ENCODE measurements around the gene OR2G3.
A peak's percentile ranks its signal among the peaks of the same experiment; 100 is the strongest.

The OR2G3 gene

DNA sequence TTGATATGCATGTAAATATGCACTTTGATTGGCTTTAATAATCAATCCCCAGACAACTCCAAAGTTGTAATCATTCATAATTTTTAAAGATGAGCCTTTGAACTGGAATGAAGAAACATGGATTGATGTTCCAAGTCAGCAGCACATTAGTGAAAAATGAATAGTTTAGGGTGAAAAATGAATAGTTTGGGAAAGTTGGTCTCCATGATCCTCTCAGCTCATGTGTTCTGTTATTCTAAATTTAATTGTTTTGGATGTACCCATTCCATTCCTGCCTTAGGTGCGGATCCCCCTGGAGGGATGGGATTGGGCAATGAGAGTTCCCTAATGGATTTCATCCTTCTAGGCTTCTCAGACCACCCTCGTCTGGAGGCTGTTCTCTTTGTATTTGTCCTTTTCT is at the start of gene OR2G3:
OR2G3 (plus strand) TSS at position 301 of the 400 bp plus-strand sequence; CDS start at position 301, 0 bp downstream.
- Mint-ChIP-seq H3K27me3 (no peaks in the 10 kb centered on the region), H3K4me3 (no peak within 1 kb of the TSS), H3K9me3 (peaks cover 19% of the 10 kb centered on the region), H3K36me3 (ENCODE audit: low read depth) (no peaks in the 10 kb centered on the region), H3K27ac (no peak within 1 kb of the TSS), H3K4me1 (ENCODE audit: low read depth) (no peaks in the 10 kb centered on the region)
- intact Hi-C loops (cut with micrococcal nuclease), result no loop called here

- Mint-ChIP-seq H3K9me3 (no peaks in the 10 kb centered on the region), H3K4me1 (ENCODE audit: low read depth) (no peaks in the 10 kb centered on the region), H3K27me3 (no peaks in the 10 kb centered on the region), H3K36me3 (ENCODE audit: low read depth) (no peaks in the 10 kb centered on the region), H3K27ac (no peak overlapping the region), H3K4me3 (no peak overlapping the region)
- intact Hi-C loops (cut with micrococcal nuclease), result no loop called here
These were observed 47.3 kb upstream of the OR2G3 start for GRCh38 chr1:247557926-247558674.

DNA sequence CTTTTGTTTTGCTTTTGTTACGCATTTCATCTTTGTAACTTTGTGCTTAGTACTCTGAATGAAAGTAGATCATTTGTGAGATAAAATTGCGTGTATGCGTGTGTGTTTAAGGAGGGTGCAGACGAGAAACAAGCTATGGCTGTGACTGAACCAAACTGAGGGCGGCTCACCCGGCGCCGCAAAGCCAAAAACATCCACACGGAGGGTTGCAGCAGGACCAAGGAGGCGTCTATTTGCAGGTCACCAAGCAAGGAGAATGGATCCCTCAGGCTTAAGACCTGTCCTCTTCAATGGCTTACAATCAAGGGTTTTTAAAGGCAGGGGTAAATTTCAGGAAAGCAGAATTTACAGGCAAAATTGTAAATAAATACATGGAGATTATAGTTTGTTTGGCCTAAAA is 43.7 kb upstream of the OR2G3 start:
- Mint-ChIP-seq H3K27me3 (no peaks in the 10 kb centered on the region), H3K4me3 (no peak overlapping the region), H3K36me3 (ENCODE audit: low read depth) (no peaks in the 10 kb centered on the region), H3K4me1 (ENCODE audit: low read depth) (no peaks in the 10 kb centered on the region), H3K9me3 (no peaks in the 10 kb centered on the region), H3K27ac (no peak overlapping the region)
- intact Hi-C loops (cut with micrococcal nuclease), result no loop called here

GRCh38 chr1:247562198-247562597 is 43.2 kb upstream of the OR2G3 start:
- no peaks in the 10 kb centered on the region for H3K9me3 Mint-ChIP-seq
- no peak overlapping the region for H3K4me3 Mint-ChIP-seq
- intact Hi-C loops (cut with micrococcal nuclease), result no loop called here
- no peaks in the 10 kb centered on the region for H3K36me3 Mint-ChIP-seq (ENCODE audit: low read depth)
- no peak overlapping the region for H3K27ac Mint-ChIP-seq
- no peaks in the 10 kb centered on the region for H3K27me3 Mint-ChIP-seq
- no peaks in the 10 kb centered on the region for H3K4me1 Mint-ChIP-seq (ENCODE audit: low read depth)

DNA sequence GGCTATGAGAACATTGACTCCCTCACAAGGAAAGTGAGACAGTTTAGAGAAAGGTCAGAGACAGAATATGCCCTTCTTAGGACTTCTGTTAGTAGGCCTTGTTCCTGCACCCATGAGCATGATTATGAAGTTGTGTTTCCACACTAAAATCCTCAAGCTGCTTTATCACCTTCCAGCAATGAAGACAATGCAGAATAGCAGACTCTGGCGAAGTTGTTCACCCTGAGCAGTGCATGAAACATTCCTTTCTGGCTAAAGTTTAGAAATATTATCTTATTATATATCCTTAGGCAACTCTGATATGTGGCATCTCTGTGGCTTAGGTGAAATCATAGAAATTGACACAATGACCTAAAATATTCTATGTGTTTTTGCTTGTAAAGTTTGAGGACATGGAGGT is 31.1 kb upstream of the OR2G3 start:
- H3K36me3 Mint-ChIP-seq (ENCODE audit: low read depth), result no peaks in the 10 kb centered on the region
- H3K4me3 Mint-ChIP-seq, result no peak overlapping the region
- intact Hi-C loops (cut with micrococcal nuclease), result loop anchor here (5.0 kb wide), 1 partner anchor 202 kb away; no protein-coding TSS in a partner anchor
- peaks cover 13% of the 10 kb centered on the region for H3K9me3 Mint-ChIP-seq
- no peak overlapping the region for H3K27ac Mint-ChIP-seq
- H3K27me3 Mint-ChIP-seq, result no peaks in the 10 kb centered on the region
- no peaks in the 10 kb centered on the region for H3K4me1 Mint-ChIP-seq (ENCODE audit: low read depth)

- Mint-ChIP-seq H3K4me1 (ENCODE audit: low read depth) (no peaks in the 10 kb centered on the region), H3K9me3 (peaks cover 13% of the 10 kb centered on the region), H3K27ac (no peak overlapping the region), H3K27me3 (no peaks in the 10 kb centered on the region), H3K36me3 (ENCODE audit: low read depth) (no peaks in the 10 kb centered on the region), H3K4me3 (no peak overlapping the region)
- intact Hi-C loops (cut with micrococcal nuclease), result loop anchor here (5.0 kb wide), 1 partner anchor 202 kb away; no protein-coding TSS in a partner anchor
These were observed 30.7 kb upstream of the OR2G3 start for GRCh38 chr1:247574664-247575063.

- H3K4me1 Mint-ChIP-seq (ENCODE audit: low read depth), result no peaks in the 10 kb centered on the region
- H3K27me3 Mint-ChIP-seq, result no peaks in the 10 kb centered on the region
- no peaks in the 10 kb centered on the region for H3K9me3 Mint-ChIP-seq
- no peak overlapping the region for H3K27ac Mint-ChIP-seq
- intact Hi-C loops (cut with micrococcal nuclease), result no loop called here
- no peak overlapping the region for H3K4me3 Mint-ChIP-seq
- H3K36me3 Mint-ChIP-seq (ENCODE audit: low read depth), result no peaks in the 10 kb centered on the region
These were observed 28.9 kb upstream of the OR2G3 start for GRCh38 chr1:247576514-247576913.

- Mint-ChIP-seq H3K4me1 (ENCODE audit: low read depth) (no peaks in the 10 kb centered on the region), H3K36me3 (ENCODE audit: low read depth) (no peaks in the 10 kb centered on the region), H3K4me3 (no peak overlapping the region), H3K27ac (no peak overlapping the region), H3K9me3 (no peaks in the 10 kb centered on the region), H3K27me3 (no peaks in the 10 kb centered on the region)
- intact Hi-C loops (cut with micrococcal nuclease), result no loop called here
These were observed 26.4 kb upstream of the OR2G3 start for GRCh38 chr1:247578946-247579460.

DNA sequence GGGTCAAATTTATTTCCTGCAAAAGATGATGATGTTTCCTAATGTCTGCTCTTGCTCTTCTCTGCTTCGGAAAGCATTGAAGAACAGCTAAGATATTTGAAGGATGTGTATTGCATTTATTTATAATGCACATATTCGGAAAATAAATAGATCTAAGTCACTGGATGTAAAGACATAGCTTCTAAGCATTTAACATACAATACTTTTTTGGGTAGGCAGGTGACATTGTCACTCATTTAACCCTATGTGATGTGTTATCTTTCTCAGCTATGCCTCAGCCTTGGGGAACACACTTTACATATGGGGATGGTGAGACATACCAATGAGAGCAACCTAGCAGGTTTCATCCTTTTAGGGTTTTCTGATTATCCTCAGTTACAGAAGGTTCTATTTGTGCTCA is 17.3 kb upstream of the OR2G3 start, which contains the start of gene OR2G2:
OR2G2 (plus strand) TSS at position 301 of the 400 bp plus-strand sequence; CDS start at position 301, 0 bp downstream.
- Mint-ChIP-seq H3K27me3 (no peaks in the 10 kb centered on the region), H3K4me3 (no peak within 1 kb of the TSS), H3K27ac (no peak within 1 kb of the TSS), H3K9me3 (no peaks in the 10 kb centered on the region), H3K36me3 (ENCODE audit: low read depth) (no peaks in the 10 kb centered on the region), H3K4me1 (ENCODE audit: low read depth) (no peaks in the 10 kb centered on the region)
- intact Hi-C loops (cut with micrococcal nuclease), result no loop called here

GRCh38 chr1:247613405-247613804 is 8.0 kb downstream of the OR2G3 start:
- H3K4me3 Mint-ChIP-seq, result no peak overlapping the region
- peaks cover 16% of the 10 kb centered on the region for H3K9me3 Mint-ChIP-seq
- intact Hi-C loops (cut with micrococcal nuclease), result no loop called here
- H3K36me3 Mint-ChIP-seq (ENCODE audit: low read depth), result no peaks in the 10 kb centered on the region
- H3K27me3 Mint-ChIP-seq, result no peaks in the 10 kb centered on the region
- no peaks in the 10 kb centered on the region for H3K4me1 Mint-ChIP-seq (ENCODE audit: low read depth)
- H3K27ac Mint-ChIP-seq, result no peak overlapping the region

DNA sequence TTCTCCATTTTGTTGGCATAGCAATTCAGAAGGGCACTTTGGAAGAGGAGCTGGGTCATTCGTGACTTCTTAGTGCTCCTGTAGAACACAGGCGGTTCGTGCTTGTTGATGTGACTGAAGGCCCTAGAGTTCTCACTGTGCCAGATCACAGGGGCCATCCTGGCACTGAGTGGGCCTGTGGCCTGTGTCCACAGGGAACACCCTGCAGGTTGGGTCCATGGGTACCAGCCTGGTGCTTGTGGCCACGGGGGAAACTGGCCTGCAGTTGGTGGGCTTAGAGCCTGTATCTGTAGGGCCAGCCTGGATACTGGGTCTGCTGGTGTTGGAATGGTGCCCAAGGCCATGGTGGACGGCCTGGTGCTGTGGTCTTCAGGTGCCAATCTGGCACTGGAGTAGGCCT is 9.2 kb downstream of the OR2G3 start:
- H3K4me1 Mint-ChIP-seq (ENCODE audit: low read depth), result no peaks in the 10 kb centered on the region
- H3K36me3 Mint-ChIP-seq (ENCODE audit: low read depth), result no peaks in the 10 kb centered on the region
- intact Hi-C loops (cut with micrococcal nuclease), result no loop called here
- H3K9me3 Mint-ChIP-seq, result peaks cover 4% of the 10 kb centered on the region
- no peak overlapping the region for H3K4me3 Mint-ChIP-seq
- H3K27ac Mint-ChIP-seq, result no peak overlapping the region
- no peaks in the 10 kb centered on the region for H3K27me3 Mint-ChIP-seq

GRCh38 chr1:247627951-247628350 is 22.6 kb downstream of the OR2G3 start:
- H3K36me3 Mint-ChIP-seq (ENCODE audit: low read depth), result no peaks in the 10 kb centered on the region
- H3K27ac Mint-ChIP-seq, result no peak overlapping the region
- peaks cover 17% of the 10 kb centered on the region for H3K9me3 Mint-ChIP-seq
- no peak overlapping the region for H3K4me3 Mint-ChIP-seq
- H3K4me1 Mint-ChIP-seq (ENCODE audit: low read depth), result no peaks in the 10 kb centered on the region
- H3K27me3 Mint-ChIP-seq, result no peaks in the 10 kb centered on the region
- intact Hi-C loops (cut with micrococcal nuclease), result no loop called here

GRCh38 chr1:247638011-247638410 is 32.6 kb downstream of the OR2G3 start:
- no peak overlapping the region for H3K27ac Mint-ChIP-seq
- H3K4me1 Mint-ChIP-seq (ENCODE audit: low read depth), result peaks cover 28% of the 10 kb centered on the region
- intact Hi-C loops (cut with micrococcal nuclease), result no loop called here
- no peaks in the 10 kb centered on the region for H3K36me3 Mint-ChIP-seq (ENCODE audit: low read depth)
- H3K9me3 Mint-ChIP-seq, result peaks cover 7% of the 10 kb centered on the region
- H3K4me3 Mint-ChIP-seq, result no peak overlapping the region
- peaks cover 8% of the 10 kb centered on the region for H3K27me3 Mint-ChIP-seq

DNA sequence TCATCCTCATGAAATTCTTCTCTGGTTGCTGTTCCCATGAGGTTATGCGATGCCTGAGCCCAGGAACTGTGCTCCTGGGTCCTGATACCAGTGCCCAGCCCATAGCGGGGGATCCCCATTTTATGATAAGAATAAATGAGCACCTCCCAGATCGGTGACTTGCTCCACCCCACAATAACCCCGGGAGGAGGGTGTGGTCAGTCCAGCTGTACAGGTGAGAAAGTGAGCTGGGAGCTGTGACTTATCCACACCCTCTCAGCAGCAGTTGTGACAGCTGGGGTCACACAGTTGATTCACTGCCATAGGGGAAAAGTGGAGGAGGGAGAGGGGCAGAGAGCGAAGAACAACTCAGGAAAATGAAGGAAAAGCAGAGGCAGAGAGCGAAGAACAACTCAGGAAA is 33.4 kb downstream of the OR2G3 start:
- peak overlapping the region; percentile 1 for H3K4me3 Mint-ChIP-seq

More for the DNA sequence above, 33.4 kb downstream of the OR2G3 start:
- intact Hi-C loops (cut with micrococcal nuclease), result no loop called here
- Mint-ChIP-seq H3K9me3 (no peaks in the 10 kb centered on the region), H3K27me3 (peaks cover 8% of the 10 kb centered on the region), H3K36me3 (ENCODE audit: low read depth) (no peaks in the 10 kb centered on the region), H3K27ac (no peak overlapping the region), H3K4me1 (ENCODE audit: low read depth) (peaks cover 28% of the 10 kb centered on the region)
